Gastrocnemius medialis (tissue), 4 donors: ENCODE results near the gene VWA7.

Experiments used
- CTCF ChIP-seq, 5 experiments: fragments of 450-650 bp in 3 of 5; fragments of 200-600 bp in 2 of 5; sonication (generic) in 2 of 5; IDR thresholded peaks in 4 of 5; conservative IDR thresholded peaks in 1 of 5; 1 replicate in 4 of 5; 2 replicates in 1 of 5; pipeline ENCODE4 v1.5.1; 2016 to 2019; ENCODE audit warnings: antibody characterized with exemption in 5 of 5, mild to moderate bottlenecking in 3 of 5, moderate library complexity in 3 of 5
- POLR2A ChIP-seq, 2 donors: fragments of 450-650 bp; IDR thresholded peaks; one replicate each; pipeline ENCODE4 v1.6.1; 2017; ENCODE audit warnings: antibody characterized with exemption in 2 of 2, mild to moderate bottlenecking in 2 of 2, moderate library complexity in 2 of 2

- TF ChIP-seq CTCF (IDR thresholded peaks at IDR 0.05 in 4 of 5, conservative IDR thresholded peaks at IDR 0.05 in 1 of 5) (no peak), POLR2A (IDR thresholded peaks at IDR 0.05) (no peak)
These were observed 8.5 kb downstream of the VWA7 start for GRCh38 chr6:31768363-31769257.
